22Rv1 (cell line): ENCODE measurements around the gene USP24.

ENCODE experiments used
- ZFX ChIP-seq: fragments of 450-650 bp; IDR thresholded peaks from 2 replicates; pipeline ENCODE4 v1.6.1; 2017; ENCODE audit warnings: antibody characterized with exemption, borderline replicate concordance
- TF ChIP-seq, protein P1 (sequence below): fragments of 450-650 bp; IDR thresholded peaks from 2 replicates; pipeline ENCODE4 v1.5.1; 2017; ENCODE audit warnings: mild to moderate bottlenecking

DNA sequence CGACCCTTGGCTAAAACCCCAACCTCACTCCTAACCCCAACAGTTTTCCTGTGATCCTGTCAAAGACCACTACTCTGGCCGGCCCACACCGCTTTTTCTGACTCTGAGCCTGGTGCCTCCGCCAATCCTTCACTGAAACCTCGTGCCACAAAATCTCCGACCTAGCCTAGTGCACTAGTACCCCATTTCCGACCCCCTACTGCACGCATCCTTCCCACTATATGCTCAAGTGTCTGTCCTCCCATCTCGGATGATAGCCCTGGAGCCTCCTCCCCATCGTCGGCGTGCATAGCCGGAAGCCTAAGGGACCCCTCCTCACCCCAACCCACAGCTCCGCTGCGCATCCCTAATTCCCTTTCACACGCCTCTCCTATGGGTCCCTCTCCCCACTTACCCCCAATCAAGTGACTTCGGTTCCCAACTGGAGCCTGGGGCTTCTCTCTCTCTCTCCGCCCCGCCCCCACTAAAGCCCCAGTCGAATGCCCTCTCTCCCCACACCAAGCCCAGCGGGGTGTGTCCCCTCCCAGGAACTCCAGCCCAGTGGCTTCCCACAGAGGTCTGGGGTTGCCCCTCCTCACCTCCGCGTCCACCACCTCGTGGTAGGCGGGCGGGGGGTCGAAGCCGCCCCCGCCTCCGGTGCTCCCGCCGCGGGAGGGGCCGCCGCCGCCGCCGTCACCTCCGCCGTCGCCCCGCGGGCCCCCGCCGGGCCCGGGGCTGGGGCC, 791 bp downstream of the USP24 start:
- TF ChIP-seq, protein P1, sequence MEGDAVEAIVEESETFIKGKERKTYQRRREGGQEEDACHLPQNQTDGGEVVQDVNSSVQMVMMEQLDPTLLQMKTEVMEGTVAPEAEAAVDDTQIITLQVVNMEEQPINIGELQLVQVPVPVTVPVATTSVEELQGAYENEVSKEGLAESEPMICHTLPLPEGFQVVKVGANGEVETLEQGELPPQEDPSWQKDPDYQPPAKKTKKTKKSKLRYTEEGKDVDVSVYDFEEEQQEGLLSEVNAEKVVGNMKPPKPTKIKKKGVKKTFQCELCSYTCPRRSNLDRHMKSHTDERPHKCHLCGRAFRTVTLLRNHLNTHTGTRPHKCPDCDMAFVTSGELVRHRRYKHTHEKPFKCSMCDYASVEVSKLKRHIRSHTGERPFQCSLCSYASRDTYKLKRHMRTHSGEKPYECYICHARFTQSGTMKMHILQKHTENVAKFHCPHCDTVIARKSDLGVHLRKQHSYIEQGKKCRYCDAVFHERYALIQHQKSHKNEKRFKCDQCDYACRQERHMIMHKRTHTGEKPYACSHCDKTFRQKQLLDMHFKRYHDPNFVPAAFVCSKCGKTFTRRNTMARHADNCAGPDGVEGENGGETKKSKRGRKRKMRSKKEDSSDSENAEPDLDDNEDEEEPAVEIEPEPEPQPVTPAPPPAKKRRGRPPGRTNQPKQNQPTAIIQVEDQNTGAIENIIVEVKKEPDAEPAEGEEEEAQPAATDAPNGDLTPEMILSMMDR, result no peak
- TF ChIP-seq ZFX, result no peak
